Epithelial cell of esophagus (primary cell): Measurements from ENCODE around the gene EML6.

ENCODE experiments used
- DNase-seq: peaks from one replicate; pipeline ENCODE4 v3.0.0; 2010; ENCODE audit warnings: low read depth
- H3K4me3 ChIP-seq: 2 replicates; pipeline ENCODE4 v1.5.1; 2011; ENCODE audit warnings: mild to moderate bottlenecking, low read length, control low read depth
- CTCF ChIP-seq: IDR thresholded peaks from 2 replicates; pipeline ENCODE4 v1.5.1; 2011; ENCODE audit warnings: low read depth, mild to moderate bottlenecking, low read length, control low read depth, inconsistent platforms; ENCODE audit not compliant: insufficient read depth; ENCODE audit errors: missing control alignments

EML6 gene

GRCh38 chr2:55009277-55010060, 286.0 kb downstream of the EML6 start:
- DNase-seq = no peak
- peak overlapping the region; percentile 34 for H3K4me3 ChIP-seq
- no peak for TF ChIP-seq CTCF

- DNase-seq = peak; percentile 79
- peak overlapping the region; percentile 34 for H3K4me3 ChIP-seq
- no peak for TF ChIP-seq CTCF
Observed at GRCh38 chr2:55010149-55010591, 286.7 kb downstream of the EML6 start.

- DNase-seq = peak; percentile 66
- no peak overlapping the region for H3K4me3 ChIP-seq
- no peak for TF ChIP-seq CTCF
Observed at GRCh38 chr2:55010915-55011314, 287.5 kb downstream of the EML6 start.

GRCh38 chr2:55011831-55012671, 288.6 kb downstream of the EML6 start:
- H3K4me3 ChIP-seq = no peak overlapping the region
- no peak for DNase-seq
- no peak for TF ChIP-seq CTCF

- no peak for TF ChIP-seq CTCF
- no peak overlapping the region for H3K4me3 ChIP-seq
- DNase-seq = peak; percentile 40
Observed at GRCh38 chr2:55012672-55013484, 289.4 kb downstream of the EML6 start.

- H3K4me3 ChIP-seq = no peak overlapping the region
- TF ChIP-seq CTCF = no peak
- no peak for DNase-seq
Observed at GRCh38 chr2:55013936-55014335, 290.5 kb downstream of the EML6 start.
